Fibroblast of mammary gland (primary cell): ENCODE measurements around the gene CCDC34.
A peak's percentile ranks its signal among the peaks of the same experiment; 100 is the strongest.
"Not testable (repeated sequence)": the region's sequence is repeated elsewhere in the genome, so short reads cannot be mapped to it uniquely, and the experiment has no call there.

Source experiments
- DNase-seq: peaks from one replicate; pipeline ENCODE4 v3.0.0-alpha.2; 2010; ENCODE audit warnings: low read depth
- H3K4me3 ChIP-seq: 2 replicates; pipeline ENCODE4 v1.5.1; 2011; ENCODE audit warnings: low read depth, mild to moderate bottlenecking, low read length, moderate library complexity; ENCODE audit not compliant: control insufficient read depth
- CTCF ChIP-seq: conservative IDR thresholded peaks from 2 replicates; pipeline ENCODE4 v1.5.1; 2011; ENCODE audit warnings: low read depth, low read length, inconsistent platforms; ENCODE audit not compliant: control insufficient read depth, insufficient read depth

The CCDC34 gene

GRCh38 chr11:27350511-27350910 lies 12.5 kb downstream of the CCDC34 start:
- no peak for TF ChIP-seq CTCF
- no peak overlapping the region for H3K4me3 ChIP-seq
- peak; percentile 22 for DNase-seq

DNA sequence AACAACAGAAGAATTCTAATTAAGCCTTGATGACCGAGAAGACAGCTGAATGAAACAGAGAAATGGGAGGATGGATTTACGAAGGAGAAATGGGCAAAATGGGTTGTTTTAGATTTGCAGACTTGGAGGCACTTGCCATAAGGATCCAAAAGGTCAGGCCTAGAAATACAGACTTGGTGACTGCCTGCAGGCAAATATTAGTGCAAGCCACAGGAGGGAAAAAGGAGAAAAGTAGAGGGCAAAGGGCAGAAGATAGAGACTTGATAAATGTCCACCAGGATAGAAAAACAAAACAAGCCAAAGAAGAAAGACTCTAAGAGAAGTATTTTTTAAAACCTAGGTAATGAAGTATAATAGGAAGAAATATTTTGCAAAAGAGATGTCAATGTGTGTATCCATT lies 13.1 kb downstream of the CCDC34 start:
- TF ChIP-seq CTCF = no peak
- no peak overlapping the region for H3K4me3 ChIP-seq

GRCh38 chr11:27348340-27348873 lies 14.6 kb downstream of the CCDC34 start:
- no peak for TF ChIP-seq CTCF
- no peak for DNase-seq
- H3K4me3 ChIP-seq = no peak overlapping the region

More for the DNA sequence above, 13.1 kb downstream of the CCDC34 start:
- DNase-seq = no peak

DNA sequence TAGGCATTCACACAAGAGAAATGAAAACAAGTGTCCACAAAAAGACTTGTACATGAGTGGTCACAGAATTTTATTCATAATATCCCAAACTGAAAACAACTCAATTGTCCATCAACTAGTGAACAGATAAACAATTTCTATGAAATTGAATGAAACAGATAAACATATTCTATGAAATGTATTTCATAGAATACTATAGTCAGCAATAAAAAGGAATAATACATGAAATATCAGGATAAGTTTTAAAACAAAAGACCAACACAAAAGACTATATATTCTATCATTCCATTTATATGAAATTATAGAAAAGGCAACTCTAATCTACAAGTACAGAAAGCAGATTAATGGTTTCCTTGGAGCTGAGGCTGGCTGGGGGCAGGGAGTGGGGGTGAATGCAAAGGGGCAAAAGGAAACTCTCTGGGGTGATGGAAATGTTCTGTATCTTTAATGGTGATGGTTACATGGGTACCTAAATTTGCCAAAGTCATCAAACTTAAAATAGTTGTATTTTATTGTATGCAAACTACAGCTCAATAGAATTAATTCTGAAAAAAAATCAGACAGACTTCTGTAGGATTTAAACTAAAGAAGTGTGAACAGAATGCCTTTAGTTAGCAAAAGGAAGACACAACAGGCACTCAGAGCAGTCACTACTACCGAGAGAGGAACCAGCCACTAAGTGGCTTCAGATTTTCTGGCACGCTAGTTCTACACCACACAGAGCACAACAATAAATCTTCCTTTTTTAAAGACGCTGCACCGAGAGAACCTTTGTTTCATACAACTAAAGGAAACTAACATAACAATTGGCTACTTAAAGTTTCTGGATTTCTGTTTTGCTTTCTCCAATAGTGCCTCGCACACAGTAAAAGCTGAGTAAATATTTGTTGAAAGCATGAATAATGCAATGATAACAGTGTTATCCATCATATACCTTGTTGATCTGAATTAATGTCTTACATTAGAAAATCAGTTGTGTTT lies 15.4 kb downstream of the CCDC34 start:
- TF ChIP-seq CTCF = no peak
- H3K4me3 ChIP-seq = no peak overlapping the region
- DNase-seq = no peak

DNA sequence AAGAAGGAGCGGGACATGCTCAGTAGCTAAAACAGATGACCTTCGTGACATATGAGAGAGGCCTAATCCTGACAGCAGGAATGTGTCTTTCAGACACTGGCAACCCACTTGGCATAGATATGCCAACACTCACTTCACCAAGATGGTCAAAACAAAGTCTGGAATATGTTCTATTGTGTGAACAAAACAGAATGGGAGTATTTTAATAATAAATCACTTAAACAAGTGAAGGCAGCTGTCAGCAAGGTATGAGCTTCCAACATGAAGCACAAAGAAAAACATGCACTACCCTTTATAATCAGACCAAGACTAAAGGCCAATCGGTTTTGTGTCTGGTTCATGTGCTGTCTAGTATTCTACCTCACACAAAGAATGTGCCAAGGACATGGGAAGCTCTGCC lies 23.1 kb downstream of the CCDC34 start:
- TF ChIP-seq CTCF = no peak
- no peak for DNase-seq

DNA sequence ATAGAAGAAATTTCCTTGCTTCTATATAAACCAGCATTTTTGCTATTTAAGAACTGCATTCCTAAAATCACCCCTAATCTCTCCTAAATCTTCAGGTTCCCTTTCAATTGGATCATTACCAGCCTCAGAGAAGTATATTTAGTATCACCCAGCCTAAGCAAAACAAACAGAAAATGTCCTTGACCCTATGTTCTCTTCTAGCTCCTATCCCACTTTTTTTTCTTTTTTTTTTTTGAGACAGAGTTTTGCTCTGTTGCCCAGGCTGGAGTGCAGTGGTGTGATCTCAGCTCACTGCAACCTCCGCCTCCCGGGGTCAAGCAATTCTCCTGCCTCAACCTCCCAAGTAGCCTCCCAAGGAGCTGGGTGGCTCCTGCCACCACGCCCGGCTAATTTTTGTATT lies 28.3 kb downstream of the CCDC34 start:
- not testable (repeated sequence) for H3K4me3 ChIP-seq, DNase-seq

More for the DNA sequence above, 23.1 kb downstream of the CCDC34 start:
- no peak overlapping the region for H3K4me3 ChIP-seq

DNA sequence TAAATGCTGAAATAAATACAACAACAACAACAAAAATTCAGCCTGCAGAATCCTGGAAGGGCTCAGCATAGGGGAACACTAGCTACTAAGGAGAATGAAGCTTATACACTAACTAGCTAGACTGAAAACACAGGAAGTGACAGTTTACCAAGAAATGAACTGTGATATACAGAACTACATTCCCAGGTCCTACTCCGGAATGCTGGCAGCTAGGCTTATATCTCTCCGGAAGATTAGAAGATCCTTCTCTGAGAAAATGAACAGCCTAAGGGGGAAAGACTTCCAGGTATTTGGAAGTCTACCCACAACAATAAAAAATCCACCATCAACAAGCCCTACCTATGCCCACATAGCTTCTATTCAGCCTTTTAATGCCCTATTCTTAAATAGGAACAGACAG lies 31.0 kb downstream of the CCDC34 start:
- no peak for TF ChIP-seq CTCF
- no peak for DNase-seq
- no peak overlapping the region for H3K4me3 ChIP-seq
